Activated CD8-positive, alpha-beta memory T cell treated with anti-CD3 and anti-CD28 coated beads, Interleukin-2, amount 50 U/mL, for 48 hours (primary cell): ENCODE measurements around the gene POFUT1.

Experiments
- DNase-seq: peaks from one replicate; pipeline ENCODE4 v3.0.0-alpha.2; 2020

Gene POFUT1

GRCh38 chr20:32285082-32285620, 77.5 kb downstream of the POFUT1 start:
- DNase-seq, result no peak

- DNase-seq, result no peak
Measured at GRCh38 chr20:32285621-32286371, 78.1 kb downstream of the POFUT1 start.

GRCh38 chr20:32287231-32287638, 79.6 kb downstream of the POFUT1 start:
- no peak for DNase-seq
